ENCODE measurements around the gene RBM47. TPM values are rescaled to one million over a fixed set of nuclear protein-coding genes. Genes with fewer than 3 reads are reported as not detected.
"Not testable (repeated sequence)": the region's sequence is repeated elsewhere in the genome, so short reads cannot be mapped to it uniquely, and the experiment has no call there.

The RBM47 gene
- polyA plus RNA-seq, 1 donor from 2014 or later, result 20.9 TPM

DNA sequence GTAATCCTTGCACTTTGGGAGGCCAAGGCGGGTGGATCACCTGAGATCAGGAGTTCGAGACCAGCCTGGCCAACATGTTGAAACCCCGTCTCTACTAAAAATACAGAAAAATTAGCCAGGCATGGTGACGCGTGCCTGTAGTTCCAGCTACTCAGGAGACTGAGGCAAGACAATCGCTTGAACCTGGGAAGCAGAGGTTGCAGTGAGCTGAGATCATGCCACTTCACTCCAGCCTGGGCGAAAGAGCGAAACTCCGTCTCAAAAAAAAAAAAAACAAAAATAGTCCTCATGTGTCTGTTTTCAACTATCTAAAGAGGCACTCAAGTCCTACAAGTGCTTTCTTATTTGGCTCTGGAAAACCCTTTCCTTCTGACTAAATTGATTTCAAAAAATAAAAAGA, 237.4 kb downstream of the RBM47 start:
- not testable (repeated sequence) for H3K4me3 Mint-ChIP-seq, H3K9me3 Mint-ChIP-seq, H3K4me1 Mint-ChIP-seq, H3K27ac Mint-ChIP-seq, H3K27me3 Mint-ChIP-seq, H3K36me3 Mint-ChIP-seq

- H3K4me1 Mint-ChIP-seq, result peaks cover 0 to 7% (median 1%) of the 10 kb centered on the region in 3 donors
- peak overlapping the region in 1 of 3 donors; percentile 68 for H3K27ac Mint-ChIP-seq
- H3K36me3 Mint-ChIP-seq, result no peaks in the 10 kb centered on the region
- H3K4me3 Mint-ChIP-seq, result no peak overlapping the region
- H3K27me3 Mint-ChIP-seq, result peaks cover 2% of the 10 kb centered on the region
- no peaks in the 10 kb centered on the region for H3K9me3 Mint-ChIP-seq
These were observed 239.7 kb downstream of the RBM47 start for GRCh38 chr4:40389986-40390385.

GRCh38 chr4:40388239-40388638, 241.4 kb downstream of the RBM47 start:
- Mint-ChIP-seq H3K27me3 (no peaks in the 10 kb centered on the region), H3K4me3 (no peak overlapping the region), H3K27ac (no peak overlapping the region), H3K4me1 (peaks cover 0 to 5% (median 0%) of the 10 kb centered on the region in 3 donors), H3K9me3 (no peaks in the 10 kb centered on the region), H3K36me3 (no peaks in the 10 kb centered on the region)

DNA sequence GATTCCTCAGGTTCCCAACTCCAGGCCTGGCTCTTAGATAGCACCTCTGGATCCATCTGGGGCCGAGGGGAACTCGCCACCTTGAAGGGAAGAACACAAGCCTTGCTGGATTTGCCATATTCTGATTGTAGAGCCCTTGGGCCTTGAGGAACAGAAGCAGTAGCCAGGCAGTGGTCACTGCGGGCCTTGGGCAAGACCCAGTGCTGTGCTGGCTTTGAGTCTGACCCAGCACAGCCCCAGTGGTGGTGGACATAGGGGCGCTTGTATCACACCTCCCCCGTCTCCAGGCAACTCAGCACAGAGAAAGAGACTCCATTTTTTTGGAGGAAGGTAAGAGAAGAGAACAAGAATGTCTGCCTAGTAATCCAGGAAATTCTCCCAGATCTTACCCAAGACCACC, 249.0 kb downstream of the RBM47 start:
- peaks cover 0 to 2% (median 0%) of the 10 kb centered on the region in 3 donors for H3K4me1 Mint-ChIP-seq
- no peaks in the 10 kb centered on the region for H3K9me3 Mint-ChIP-seq
- no peaks in the 10 kb centered on the region for H3K27me3 Mint-ChIP-seq
- H3K27ac Mint-ChIP-seq, result no peak overlapping the region
- H3K4me3 Mint-ChIP-seq, result no peak overlapping the region
- no peaks in the 10 kb centered on the region for H3K36me3 Mint-ChIP-seq

GRCh38 chr4:40379248-40379647, 250.4 kb downstream of the RBM47 start:
- no peaks in the 10 kb centered on the region for H3K27me3 Mint-ChIP-seq

GRCh38 chr4:40378619-40379018, 251.0 kb downstream of the RBM47 start:
- H3K36me3 Mint-ChIP-seq, result no peaks in the 10 kb centered on the region
- H3K27me3 Mint-ChIP-seq, result peaks cover 2% of the 10 kb centered on the region
- no peak overlapping the region for H3K4me3 Mint-ChIP-seq
- H3K27ac Mint-ChIP-seq, result no peak overlapping the region
- no peaks in the 10 kb centered on the region for H3K9me3 Mint-ChIP-seq
- H3K4me1 Mint-ChIP-seq, result no peaks in the 10 kb centered on the region

More at GRCh38 chr4:40379248-40379647, 250.4 kb downstream of the RBM47 start:
- H3K9me3 Mint-ChIP-seq, result no peaks in the 10 kb centered on the region
- no peaks in the 10 kb centered on the region for H3K4me1 Mint-ChIP-seq
- H3K36me3 Mint-ChIP-seq, result no peaks in the 10 kb centered on the region
- no peak overlapping the region for H3K27ac Mint-ChIP-seq
- H3K4me3 Mint-ChIP-seq, result no peak overlapping the region

DNA sequence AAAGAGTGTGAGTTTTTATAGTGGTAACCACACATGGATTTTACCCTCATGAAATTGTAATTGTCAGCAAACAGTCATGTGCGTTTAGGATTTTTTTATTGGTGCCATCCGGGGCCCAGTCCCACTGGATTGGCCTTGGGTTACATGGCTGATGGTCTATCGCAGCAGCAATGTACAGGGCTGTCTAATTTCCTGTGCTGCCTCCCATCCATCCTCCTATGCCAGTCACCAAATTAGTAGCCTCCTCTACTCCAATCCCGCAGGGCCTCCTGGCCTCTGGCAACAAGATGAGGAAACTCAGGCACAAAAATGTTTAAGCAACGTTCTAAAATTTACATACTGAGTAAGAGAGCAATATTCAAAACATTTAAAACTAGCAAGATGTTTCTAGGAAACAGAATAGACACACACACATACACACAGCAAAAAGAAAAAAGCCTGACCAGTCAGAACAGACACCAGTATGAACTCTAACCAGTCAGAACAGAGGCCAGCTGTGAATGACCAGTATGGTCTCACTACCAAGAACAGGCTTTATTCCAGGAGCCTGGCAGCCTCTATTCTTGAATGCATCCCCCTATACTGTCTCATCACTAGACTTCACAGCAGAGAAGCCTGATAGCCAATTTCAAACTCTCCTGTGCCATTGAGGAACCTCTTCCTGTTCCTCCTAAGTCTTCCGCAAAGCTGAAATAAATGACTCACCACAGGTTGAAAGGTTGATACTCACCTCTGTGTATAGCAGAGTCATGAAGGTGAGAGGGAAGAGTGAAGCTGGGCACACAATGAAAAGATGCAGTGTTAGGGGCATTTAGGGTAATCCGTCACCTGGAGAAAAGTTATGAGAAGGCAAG, 251.9 kb downstream of the RBM47 start:
- Mint-ChIP-seq H3K4me3 (no peak overlapping the region), H3K27ac (no peak overlapping the region), H3K27me3 (peaks cover 2% of the 10 kb centered on the region), H3K4me1 (no peaks in the 10 kb centered on the region), H3K9me3 (no peaks in the 10 kb centered on the region), H3K36me3 (no peaks in the 10 kb centered on the region)

DNA sequence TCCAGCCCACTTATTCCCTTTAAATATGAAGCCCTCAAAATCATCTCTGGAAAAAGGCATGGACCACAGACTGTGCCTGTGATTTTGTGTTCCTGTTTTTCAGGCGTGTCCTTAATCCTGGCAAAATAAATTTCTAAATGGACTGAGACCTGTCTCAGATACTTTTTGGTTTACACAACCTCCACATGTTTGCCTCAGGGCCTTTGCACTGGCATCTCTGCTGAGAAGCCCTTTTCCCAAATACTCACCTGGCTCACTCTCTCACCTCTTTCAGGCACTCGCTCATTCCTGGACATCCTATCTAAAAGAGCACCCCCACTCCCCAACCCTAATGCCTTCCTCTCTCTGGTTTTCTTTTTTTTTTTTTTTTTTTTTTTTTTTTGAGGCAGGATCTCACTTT, 254.0 kb downstream of the RBM47 start:
- Mint-ChIP-seq H3K27ac (peak overlapping the region in 1 of 3 donors; percentile 32), H3K36me3 (no peaks in the 10 kb centered on the region), H3K27me3 (peaks cover 2% of the 10 kb centered on the region), H3K4me1 (no peaks in the 10 kb centered on the region), H3K9me3 (no peaks in the 10 kb centered on the region), H3K4me3 (no peak overlapping the region)

- H3K9me3 Mint-ChIP-seq, result no peaks in the 10 kb centered on the region
- H3K27me3 Mint-ChIP-seq, result peaks cover 2% of the 10 kb centered on the region
- no peak overlapping the region for H3K27ac Mint-ChIP-seq
- H3K36me3 Mint-ChIP-seq, result no peaks in the 10 kb centered on the region
- H3K4me3 Mint-ChIP-seq, result no peak overlapping the region
- no peaks in the 10 kb centered on the region for H3K4me1 Mint-ChIP-seq
These were observed 254.6 kb downstream of the RBM47 start for GRCh38 chr4:40375095-40375494.

- no peak overlapping the region for H3K27ac Mint-ChIP-seq
These were observed 256.0 kb downstream of the RBM47 start for GRCh38 chr4:40373636-40374035.

More at GRCh38 chr4:40373636-40374035, 256.0 kb downstream of the RBM47 start:
- Mint-ChIP-seq H3K4me3 (no peak overlapping the region), H3K4me1 (no peaks in the 10 kb centered on the region), H3K36me3 (no peaks in the 10 kb centered on the region), H3K9me3 (no peaks in the 10 kb centered on the region), H3K27me3 (peaks cover 2% of the 10 kb centered on the region)

Other genes starting within 250 kb of the RBM47 start
- gene NSUN7, start 120.1 kb upstream of the RBM47 start, polyA plus RNA-seq, result 1.1 TPM